Erythroblast (primary cell): ENCODE data around the gene SCNM1.

Experiments
- GATA1 ChIP-seq: IDR thresholded peaks from 2 replicates; pipeline ENCODE4 v1.6.1; 2011; ENCODE audit warnings: low read depth, mild to moderate bottlenecking, control low read depth, low read length, moderate library complexity
- POLR2A ChIP-seq: IDR thresholded peaks from 2 replicates; pipeline ENCODE4 v1.6.1; 2011; ENCODE audit warnings: mild to moderate bottlenecking, low read length

GRCh38 chr1:151158751-151159251 lies 7.1 kb upstream of the SCNM1 start:
- peak; percentile 14 for TF ChIP-seq POLR2A
- no peak for TF ChIP-seq GATA1
